T-helper 2 cell treated with Interferon-gamma antibody and Interleukin-4, amounts not matched to agents 5 μg/mL and 100 μg/mL, for 36 hours (primary cell): Measurements from ENCODE around the gene GPR78.

Source experiments
- DNase-seq: peaks from one replicate; pipeline ENCODE4 v3.0.0; 2021; ENCODE audit warnings: low spot score
- H3K27ac Mint-ChIP-seq: one replicate; pipeline ENCODE4 v1.8.0; 2021; ENCODE audit warnings: mild to moderate bottlenecking, mixed read lengths
- H3K27me3 Mint-ChIP-seq: one replicate; pipeline ENCODE4 v1.8.0; 2021; ENCODE audit warnings: low read depth, mixed read lengths
- H3K36me3 Mint-ChIP-seq: one replicate; pipeline ENCODE4 v1.8.0; 2021; ENCODE audit warnings: low read depth, mixed read lengths
- H3K4me1 Mint-ChIP-seq: one replicate; pipeline ENCODE4 v1.8.0; 2021; ENCODE audit warnings: low read depth, mixed read lengths
- H3K4me3 Mint-ChIP-seq: one replicate; pipeline ENCODE4 v1.8.0; 2022; ENCODE audit warnings: mild to moderate bottlenecking, moderate library complexity, mixed read lengths
- H3K9me3 Mint-ChIP-seq: one replicate; pipeline ENCODE4 v1.8.0; 2021; ENCODE audit warnings: mixed read lengths

GPR78 gene

DNA sequence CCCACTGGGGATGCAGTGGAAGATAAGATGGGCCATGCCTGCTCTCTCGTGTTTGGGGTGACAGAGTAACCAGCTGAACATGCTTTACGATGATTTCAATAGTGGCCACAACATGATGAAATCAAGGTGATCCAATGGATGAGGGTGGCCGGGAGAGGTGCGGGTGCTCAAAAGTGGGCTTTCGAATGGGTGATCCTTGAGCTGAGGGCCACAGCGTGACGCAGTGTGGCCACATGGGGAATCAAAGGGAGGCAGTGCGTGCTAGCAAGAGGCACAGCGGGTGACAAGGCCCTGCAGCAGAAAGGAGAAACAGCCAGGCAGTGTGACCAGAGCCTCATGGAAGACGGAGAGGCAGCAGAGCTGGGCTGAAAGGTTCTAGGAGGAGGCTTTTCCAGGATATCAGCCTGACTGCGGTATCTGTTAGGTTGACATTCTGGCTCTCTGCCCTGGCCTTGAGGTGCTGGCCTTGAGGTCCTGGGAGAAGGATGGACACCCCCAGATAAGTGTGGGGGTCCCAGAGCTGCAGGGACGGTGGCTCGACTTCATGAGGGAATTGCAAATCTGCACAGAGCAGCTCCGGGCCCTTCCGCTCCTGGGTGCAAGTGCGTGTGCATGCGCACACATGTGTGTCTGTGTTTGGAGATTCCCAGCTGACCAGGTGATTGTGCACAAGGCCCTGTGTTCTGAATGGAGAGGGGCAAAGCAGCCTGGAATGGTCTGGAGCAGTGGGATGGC is 38.0 kb upstream of the GPR78 start:
- Mint-ChIP-seq H3K4me3 (no peak overlapping the region), H3K4me1 (peaks cover 5% of the 10 kb centered on the region), H3K36me3 (no peaks in the 10 kb centered on the region), H3K9me3 (no peaks in the 10 kb centered on the region), H3K27ac (no peak overlapping the region), H3K27me3 (no peaks in the 10 kb centered on the region)
- no peak for DNase-seq

DNA sequence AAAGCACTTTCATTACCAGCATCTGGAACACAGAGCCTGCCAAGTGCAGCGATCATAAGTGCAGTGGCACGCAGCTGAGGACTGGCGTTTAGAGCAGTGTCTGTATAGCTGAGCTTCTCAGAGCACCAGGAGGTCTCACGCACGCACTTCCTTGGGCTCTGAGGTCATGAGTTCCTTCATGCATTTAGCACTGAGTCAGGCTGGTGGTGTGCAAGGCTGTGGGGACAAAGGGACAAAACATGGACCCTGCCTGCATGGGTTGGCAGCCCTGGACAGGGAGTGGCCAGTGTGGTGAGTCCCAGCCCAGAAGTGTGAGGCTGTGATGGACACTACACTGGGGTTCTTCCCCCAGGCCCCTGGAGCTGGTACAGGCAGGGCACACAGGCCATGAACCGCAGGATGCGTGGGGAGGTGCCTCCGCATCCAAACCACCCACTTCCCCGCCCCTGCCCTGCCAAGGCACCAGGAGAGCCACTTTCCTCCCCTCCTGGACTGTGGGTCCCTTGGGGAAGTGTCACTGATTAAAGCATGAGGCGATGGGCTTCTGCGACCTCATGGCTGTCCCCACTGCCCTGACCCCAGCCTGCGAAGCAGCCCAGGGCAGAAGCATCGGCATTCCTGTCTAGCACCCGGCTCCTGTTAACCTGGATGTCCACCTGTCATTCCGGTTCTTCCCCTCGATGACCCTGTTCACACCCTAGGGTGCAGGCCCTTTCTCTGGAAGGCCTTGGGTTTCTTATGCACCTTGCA is 37.2 kb upstream of the GPR78 start:
- no peaks in the 10 kb centered on the region for H3K27me3 Mint-ChIP-seq
- no peak overlapping the region for H3K27ac Mint-ChIP-seq
- H3K4me3 Mint-ChIP-seq = no peak overlapping the region

DNA sequence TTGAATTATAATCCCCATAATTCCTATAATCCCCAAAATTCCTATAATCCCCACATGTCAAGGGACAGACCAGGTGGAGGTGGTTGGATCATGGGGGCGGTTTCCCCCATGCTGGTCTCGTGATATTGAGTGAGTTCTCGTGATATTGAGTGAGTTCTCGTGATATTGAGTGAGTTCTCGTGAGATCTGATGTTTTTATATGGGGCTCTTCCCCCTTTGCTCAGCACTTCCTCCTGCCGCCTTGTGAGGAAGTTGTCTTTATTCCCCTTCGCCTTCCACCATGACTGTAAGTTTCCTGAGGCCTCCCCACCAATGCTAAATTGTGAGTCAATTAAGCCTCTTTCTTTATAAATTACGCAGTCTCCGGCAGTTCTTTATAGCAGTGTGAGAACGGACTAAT is 36.6 kb upstream of the GPR78 start:
- no peaks in the 10 kb centered on the region for H3K36me3 Mint-ChIP-seq
- H3K4me1 Mint-ChIP-seq = peaks cover 5% of the 10 kb centered on the region

More for the DNA sequence above, 37.2 kb upstream of the GPR78 start:
- DNase-seq = no peak
- H3K9me3 Mint-ChIP-seq = no peaks in the 10 kb centered on the region
- H3K4me1 Mint-ChIP-seq = peaks cover 5% of the 10 kb centered on the region
- no peaks in the 10 kb centered on the region for H3K36me3 Mint-ChIP-seq

DNA sequence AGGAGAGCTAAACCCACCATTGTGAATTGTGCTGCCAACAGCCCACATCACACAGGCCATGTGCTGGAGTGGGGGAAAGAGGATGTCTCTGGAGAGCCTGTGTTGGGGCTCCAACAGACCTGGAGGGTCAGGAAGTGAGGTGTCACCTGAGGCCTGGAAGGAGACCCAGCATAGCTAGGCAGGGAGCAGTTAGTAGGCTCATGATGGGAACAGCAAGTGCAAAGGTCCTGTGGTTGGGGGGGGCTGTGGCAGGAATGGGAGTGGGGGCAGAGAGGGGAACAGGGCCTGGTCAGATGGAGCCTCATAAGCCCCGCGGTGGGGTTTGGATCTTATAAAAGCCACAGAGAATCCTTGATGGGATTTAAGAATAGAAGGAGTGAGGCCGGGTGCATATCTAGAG is 35.9 kb upstream of the GPR78 start:
- no peaks in the 10 kb centered on the region for H3K27me3 Mint-ChIP-seq
- H3K36me3 Mint-ChIP-seq = no peaks in the 10 kb centered on the region

More for the DNA sequence above, 36.6 kb upstream of the GPR78 start:
- no peak for DNase-seq
- Mint-ChIP-seq H3K27me3 (no peaks in the 10 kb centered on the region), H3K4me3 (no peak overlapping the region), H3K9me3 (no peaks in the 10 kb centered on the region), H3K27ac (no peak overlapping the region)

DNA sequence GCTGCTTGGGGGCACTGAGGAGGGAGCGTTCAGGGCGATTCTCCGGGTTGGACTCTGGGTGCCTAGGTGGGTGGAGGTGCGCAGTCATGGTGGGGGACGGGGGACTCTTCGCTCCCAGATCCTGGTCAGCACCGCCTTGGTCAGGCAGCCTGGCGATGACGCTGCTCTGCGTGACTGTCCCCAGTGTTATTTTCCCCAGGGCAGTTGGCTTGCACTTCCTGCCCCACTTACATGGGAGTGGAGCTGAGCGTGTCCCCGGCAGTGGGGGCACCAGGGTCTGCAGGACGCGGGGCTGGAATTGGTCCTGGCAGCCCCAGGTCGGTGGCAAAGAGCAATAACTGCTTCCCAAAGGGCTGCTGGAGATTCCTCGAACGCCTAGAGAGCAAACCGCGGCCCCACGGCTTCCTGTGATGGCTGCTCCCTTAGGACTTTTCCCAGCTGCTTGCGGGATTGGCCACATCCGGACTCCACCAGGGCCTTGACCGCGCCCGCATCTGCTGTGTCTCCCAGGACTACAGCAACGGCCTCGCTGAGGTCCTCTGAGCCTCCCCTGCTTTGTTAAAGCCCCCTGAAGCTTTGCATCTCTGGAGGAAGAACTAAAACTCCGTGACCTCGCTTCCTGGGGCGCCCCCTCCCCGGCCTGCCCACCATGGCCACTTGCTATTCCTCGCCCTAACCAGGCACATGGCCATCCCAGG is 35.3 kb upstream of the GPR78 start:
- DNase-seq = no peak
- Mint-ChIP-seq H3K4me3 (no peak overlapping the region), H3K36me3 (no peaks in the 10 kb centered on the region)

More for the DNA sequence above, 35.9 kb upstream of the GPR78 start:
- Mint-ChIP-seq H3K4me1 (peaks cover 5% of the 10 kb centered on the region), H3K4me3 (no peak overlapping the region), H3K27ac (no peak overlapping the region), H3K9me3 (no peaks in the 10 kb centered on the region)
- no peak for DNase-seq

DNA sequence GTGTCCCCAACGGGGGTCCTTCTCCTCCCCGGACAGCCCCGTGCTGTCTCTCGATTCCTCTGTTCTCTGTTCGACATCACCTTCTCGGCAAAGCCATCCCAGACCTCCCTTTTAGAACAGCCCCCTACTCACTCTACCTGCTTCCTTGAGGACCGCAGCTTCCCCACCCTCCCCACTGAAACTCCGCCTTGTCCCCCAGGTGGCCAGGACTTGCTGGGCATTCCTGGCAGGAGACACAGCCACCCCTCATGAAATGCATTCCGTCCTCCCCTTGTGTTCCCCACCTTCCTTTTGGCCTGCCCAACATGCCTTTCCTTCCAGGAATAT is 34.8 kb upstream of the GPR78 start:
- H3K36me3 Mint-ChIP-seq = no peaks in the 10 kb centered on the region
- no peak overlapping the region for H3K27ac Mint-ChIP-seq
- no peak overlapping the region for H3K4me3 Mint-ChIP-seq
- DNase-seq = no peak
- no peaks in the 10 kb centered on the region for H3K4me1 Mint-ChIP-seq
- no peaks in the 10 kb centered on the region for H3K27me3 Mint-ChIP-seq
- no peaks in the 10 kb centered on the region for H3K9me3 Mint-ChIP-seq

More for the DNA sequence above, 35.3 kb upstream of the GPR78 start:
- Mint-ChIP-seq H3K27ac (no peak overlapping the region), H3K4me1 (peaks cover 2% of the 10 kb centered on the region), H3K9me3 (no peaks in the 10 kb centered on the region), H3K27me3 (no peaks in the 10 kb centered on the region)

DNA sequence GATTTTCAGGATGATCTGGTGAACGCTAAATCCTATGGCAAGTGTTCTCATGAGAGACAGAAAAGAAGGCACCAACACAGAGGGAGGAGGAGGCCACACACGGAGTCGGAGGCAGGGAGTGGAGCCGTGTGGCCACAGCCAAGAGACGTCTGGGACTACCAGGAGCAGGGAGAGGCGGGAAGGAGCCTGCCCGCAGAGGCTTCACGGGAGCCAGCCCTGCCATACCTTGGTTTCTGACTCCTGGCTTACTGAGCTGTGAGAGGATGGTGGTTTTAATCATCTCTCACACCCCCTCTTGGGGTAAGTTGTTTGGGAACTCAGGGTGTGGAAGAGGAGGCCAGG is 33.5 kb upstream of the GPR78 start:
- H3K27ac Mint-ChIP-seq = no peak overlapping the region
- no peaks in the 10 kb centered on the region for H3K9me3 Mint-ChIP-seq
- no peak overlapping the region for H3K4me3 Mint-ChIP-seq
- H3K4me1 Mint-ChIP-seq = no peaks in the 10 kb centered on the region
- no peak for DNase-seq
- H3K36me3 Mint-ChIP-seq = no peaks in the 10 kb centered on the region
- H3K27me3 Mint-ChIP-seq = no peaks in the 10 kb centered on the region

DNA sequence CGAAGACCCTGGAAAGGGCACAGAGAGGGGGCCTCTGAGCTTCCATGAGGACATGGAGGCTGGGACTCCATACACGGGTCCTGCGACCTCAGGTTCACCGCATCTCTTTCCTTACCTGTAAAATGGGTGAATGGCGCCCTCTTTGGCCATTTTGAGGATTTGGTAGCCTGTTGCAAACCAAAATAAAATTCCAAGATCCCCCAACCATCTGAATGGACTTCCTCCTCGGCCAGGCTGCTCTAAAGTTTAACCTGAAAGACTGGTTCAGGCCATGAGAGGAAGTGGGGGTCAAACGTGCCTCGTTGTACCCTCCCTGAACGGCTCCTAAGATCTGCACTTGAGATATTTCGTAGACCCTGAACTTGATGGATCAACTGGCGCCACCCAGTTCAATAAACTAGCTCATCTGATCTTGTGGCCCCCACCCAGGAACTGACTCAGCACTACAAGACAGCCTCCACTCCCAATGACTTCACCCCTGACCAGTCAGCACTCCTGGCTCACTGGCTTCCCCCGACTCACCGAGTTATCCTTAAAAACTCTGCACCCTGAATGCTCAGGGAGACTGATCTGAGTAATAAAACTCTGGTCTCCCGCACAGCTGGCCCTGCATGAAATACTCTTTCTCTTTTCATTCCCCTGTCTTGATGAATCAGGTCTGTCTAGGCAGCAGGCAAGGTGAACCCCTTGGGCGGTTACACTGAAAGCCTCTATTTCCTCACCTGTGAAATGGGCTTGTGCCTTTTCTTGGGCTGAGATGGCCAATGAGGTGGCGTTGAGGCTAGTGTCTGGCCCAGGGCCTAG is 32.9 kb upstream of the GPR78 start:
- H3K9me3 Mint-ChIP-seq = no peaks in the 10 kb centered on the region
- no peaks in the 10 kb centered on the region for H3K36me3 Mint-ChIP-seq
- no peaks in the 10 kb centered on the region for H3K4me1 Mint-ChIP-seq
- no peaks in the 10 kb centered on the region for H3K27me3 Mint-ChIP-seq
- no peak for DNase-seq
- H3K4me3 Mint-ChIP-seq = no peak overlapping the region
- no peak overlapping the region for H3K27ac Mint-ChIP-seq

DNA sequence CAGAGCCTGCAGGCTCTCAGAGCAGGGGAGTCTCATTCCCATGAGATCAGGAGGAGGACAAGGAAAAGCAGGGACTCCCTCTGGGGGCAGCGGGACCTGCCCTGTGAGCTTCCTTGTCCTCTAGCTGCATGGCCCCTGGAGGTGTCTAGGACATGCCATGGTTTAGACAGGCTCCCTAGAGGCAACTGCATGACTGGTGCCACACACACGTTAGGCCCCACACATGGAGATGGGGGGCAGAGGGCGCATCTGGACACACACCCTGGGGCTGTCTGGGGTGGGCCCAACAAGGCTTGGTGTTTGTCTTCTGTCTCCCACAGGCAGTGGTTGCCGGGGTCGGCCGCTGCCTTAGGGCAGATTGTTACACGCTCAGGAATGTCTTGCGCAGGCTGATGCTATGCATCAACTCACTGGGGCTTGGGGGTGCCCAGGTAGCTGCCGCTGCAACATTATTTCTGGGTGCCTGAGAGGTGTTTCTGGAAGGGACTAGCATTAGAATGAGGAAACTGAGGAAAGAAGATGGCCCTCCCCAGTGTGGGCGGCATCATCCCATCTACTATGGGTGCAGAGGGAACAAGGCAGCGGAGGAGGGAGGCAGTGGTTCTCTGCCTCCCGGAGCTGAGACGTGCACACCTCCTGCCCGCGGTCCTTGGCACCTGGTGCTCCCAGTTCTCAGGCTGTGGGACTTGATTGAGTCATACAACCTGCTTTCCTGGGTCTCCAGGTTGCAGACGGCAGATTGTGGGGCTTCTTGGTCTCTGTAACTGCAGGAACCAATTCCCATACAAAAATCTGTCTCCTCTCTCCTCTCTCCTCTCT is 32.1 kb upstream of the GPR78 start:
- no peaks in the 10 kb centered on the region for H3K4me1 Mint-ChIP-seq
- no peaks in the 10 kb centered on the region for H3K36me3 Mint-ChIP-seq
- H3K4me3 Mint-ChIP-seq = no peak overlapping the region
- H3K27me3 Mint-ChIP-seq = no peaks in the 10 kb centered on the region
- H3K9me3 Mint-ChIP-seq = no peaks in the 10 kb centered on the region
- no peak for DNase-seq
- no peak overlapping the region for H3K27ac Mint-ChIP-seq

DNA sequence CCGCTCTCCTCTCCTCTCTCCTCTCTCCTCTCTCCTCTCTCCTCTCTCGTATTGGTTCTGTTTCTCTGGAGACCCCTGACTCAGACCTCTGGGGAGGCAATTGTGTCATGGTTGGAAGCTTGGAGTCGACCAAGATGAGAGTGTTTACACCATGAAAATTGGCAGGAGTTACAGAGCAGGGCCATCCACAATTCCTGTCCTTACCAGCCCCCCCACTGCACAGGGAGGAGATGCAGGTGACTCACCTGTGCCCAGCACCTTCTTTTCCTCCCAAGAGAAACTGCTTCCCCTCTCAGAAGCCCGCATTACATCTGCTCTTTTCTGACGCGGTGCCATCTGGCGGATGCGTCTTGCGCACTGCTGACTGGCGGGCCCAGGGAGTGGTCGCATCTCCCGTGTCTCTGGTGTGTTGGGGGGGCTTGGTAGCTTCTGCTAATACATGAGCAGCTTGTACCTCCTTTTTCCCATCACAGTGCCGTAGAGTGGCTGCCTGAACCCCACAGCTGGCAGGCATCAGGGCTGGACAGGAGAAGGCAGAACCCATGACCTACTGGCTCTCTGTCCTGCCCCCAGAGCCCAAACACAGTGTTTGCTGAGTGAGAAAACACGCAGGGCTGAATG is 31.4 kb upstream of the GPR78 start:
- Mint-ChIP-seq H3K27ac (no peak overlapping the region), H3K4me1 (no peaks in the 10 kb centered on the region), H3K27me3 (no peaks in the 10 kb centered on the region), H3K36me3 (no peaks in the 10 kb centered on the region), H3K4me3 (no peak overlapping the region), H3K9me3 (no peaks in the 10 kb centered on the region)
- no peak for DNase-seq

DNA sequence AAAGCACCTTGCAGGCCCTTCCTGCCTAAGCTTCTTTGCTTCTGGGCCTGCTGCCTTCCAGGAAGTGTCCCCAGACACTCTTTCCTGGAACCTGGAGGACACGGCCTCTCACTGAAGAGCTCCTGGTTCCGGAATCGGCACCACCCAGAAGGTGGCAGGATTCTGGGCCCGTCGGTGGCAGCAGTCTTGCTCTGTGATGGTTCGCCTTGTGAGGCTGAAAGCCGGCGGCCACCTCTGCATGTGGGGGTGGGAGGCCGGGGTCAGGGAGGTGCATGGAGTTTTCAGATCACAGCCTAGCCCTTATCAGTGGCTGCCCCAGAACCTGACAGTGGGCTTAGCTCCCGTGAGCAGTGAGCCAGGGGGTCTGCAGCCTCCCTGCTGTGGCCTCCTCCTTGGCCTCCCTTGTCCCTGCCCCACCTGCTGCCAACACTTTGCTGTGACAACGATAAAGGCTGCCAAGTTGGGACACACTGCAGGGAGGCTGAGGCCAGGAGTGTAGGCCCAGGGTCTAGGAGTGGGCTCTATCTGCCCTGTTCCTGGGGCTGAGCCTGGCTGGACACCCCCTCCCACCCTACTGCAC is 30.8 kb upstream of the GPR78 start:
- H3K27ac Mint-ChIP-seq = no peak overlapping the region
- H3K9me3 Mint-ChIP-seq = no peaks in the 10 kb centered on the region
- no peak overlapping the region for H3K4me3 Mint-ChIP-seq
- H3K4me1 Mint-ChIP-seq = no peaks in the 10 kb centered on the region
- no peaks in the 10 kb centered on the region for H3K27me3 Mint-ChIP-seq
- no peaks in the 10 kb centered on the region for H3K36me3 Mint-ChIP-seq
- no peak for DNase-seq

DNA sequence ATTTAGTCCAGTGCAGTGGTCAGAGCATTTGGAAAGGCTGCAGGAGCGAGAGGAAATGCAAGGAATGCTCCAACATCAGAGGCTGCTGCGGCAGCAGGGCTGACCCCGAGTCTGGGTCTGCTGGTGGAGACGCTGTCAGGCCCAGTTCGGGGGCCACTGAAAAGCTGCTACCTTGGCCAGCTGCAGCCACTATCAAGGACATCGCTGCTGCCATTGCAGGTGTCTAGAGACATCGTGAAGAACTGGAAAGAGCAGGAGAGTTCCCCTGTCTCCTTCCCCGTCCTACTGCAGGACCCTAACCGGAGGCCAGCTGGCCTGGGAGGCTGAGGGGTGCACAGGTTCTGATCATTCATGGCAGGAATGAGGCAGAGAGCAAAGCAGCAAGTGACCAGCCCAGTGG is 29.5 kb upstream of the GPR78 start:
- DNase-seq = no peak
- no peak overlapping the region for H3K27ac Mint-ChIP-seq
- no peaks in the 10 kb centered on the region for H3K4me1 Mint-ChIP-seq
- no peaks in the 10 kb centered on the region for H3K9me3 Mint-ChIP-seq
- no peak overlapping the region for H3K4me3 Mint-ChIP-seq
- H3K27me3 Mint-ChIP-seq = no peaks in the 10 kb centered on the region
- no peaks in the 10 kb centered on the region for H3K36me3 Mint-ChIP-seq

DNA sequence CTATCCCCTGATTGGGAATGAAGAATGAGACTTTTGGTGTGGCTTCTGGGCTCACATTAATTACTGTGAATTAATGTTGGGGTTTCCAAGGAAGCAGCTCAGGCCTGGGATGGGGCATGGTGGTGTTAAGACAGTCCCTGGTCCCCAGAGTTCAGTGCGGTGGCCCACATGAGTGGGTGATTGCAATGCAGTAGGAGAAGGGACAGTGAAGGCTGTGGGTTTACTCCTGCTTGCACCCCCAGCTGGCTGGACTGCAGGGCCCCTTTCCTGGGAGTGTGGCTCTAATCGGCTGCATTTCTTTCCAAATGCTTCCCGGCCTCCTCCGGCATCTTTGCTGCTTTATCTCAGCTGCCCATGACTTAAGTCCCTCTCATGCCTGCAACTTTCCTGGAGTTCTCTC is 28.2 kb upstream of the GPR78 start:
- no peaks in the 10 kb centered on the region for H3K36me3 Mint-ChIP-seq
- no peaks in the 10 kb centered on the region for H3K4me1 Mint-ChIP-seq
- DNase-seq = no peak
- H3K9me3 Mint-ChIP-seq = no peaks in the 10 kb centered on the region
- H3K27me3 Mint-ChIP-seq = no peaks in the 10 kb centered on the region
- H3K4me3 Mint-ChIP-seq = no peak overlapping the region
- H3K27ac Mint-ChIP-seq = no peak overlapping the region
